MCF 10A (cell line): Measurements from ENCODE around the gene GAPVD1. TPM values are rescaled to one million over a fixed set of nuclear protein-coding genes. Genes with fewer than 3 reads are reported as not detected.

Source experiments
- BruUV-seq: library from RNA; stranded (reverse); fragments of 400-500 nt; replicated peaks from 2 replicates; lab custom pipeline; 2021; lab: Mats Ljungman, UMichigan
- CTCF ChIA-PET: fragments of 300-600 bp; sonication (Branson Sonifier 250); formaldehyde crosslinking; extraction: SDS; loops from one replicate; lab custom pipeline; 2021; ENCODE audit warnings: antibody characterized with exemption, inconsistent platforms; lab: Yijun Ruan, JAX
- POLR2A ChIA-PET: fragments of 300-600, 350-650 bp; sonication (Branson Sonifier 250); formaldehyde crosslinking; extraction: SDS; loops from one replicate; lab custom pipeline; 2020; ENCODE audit warnings: antibody characterized with exemption, inconsistent platforms; lab: Yijun Ruan, JAX
- DNase-seq: peaks from one replicate; pipeline ENCODE4 v3.0.0-alpha.2; 2018; ENCODE audit not compliant: unreplicated experiment
- H3K27ac Mint-ChIP-seq: one replicate; pipeline ENCODE4 v1.8.0; 2022; ENCODE audit warnings: mild to moderate bottlenecking, low read depth, mixed read lengths; ENCODE audit not compliant: unreplicated experiment
- H3K27me3 Mint-ChIP-seq: one replicate; pipeline ENCODE4 v1.8.0; 2022; ENCODE audit warnings: mixed read lengths; ENCODE audit not compliant: insufficient read depth, unreplicated experiment
- H3K36me3 Mint-ChIP-seq: one replicate; pipeline ENCODE4 v1.8.0; 2022; ENCODE audit warnings: mild to moderate bottlenecking, moderate library complexity, mixed read lengths; ENCODE audit not compliant: insufficient read depth, unreplicated experiment
- H3K4me1 Mint-ChIP-seq: one replicate; pipeline ENCODE4 v1.8.0; 2022; ENCODE audit warnings: mixed read lengths; ENCODE audit not compliant: insufficient read depth, unreplicated experiment
- H3K4me3 Mint-ChIP-seq: one replicate; pipeline ENCODE4 v1.8.0; 2022; ENCODE audit warnings: mild to moderate bottlenecking, moderate library complexity, mixed read lengths; ENCODE audit not compliant: unreplicated experiment
- H3K9me3 Mint-ChIP-seq: one replicate; pipeline ENCODE4 v1.8.0; 2022; ENCODE audit warnings: mixed read lengths; ENCODE audit not compliant: unreplicated experiment
- intact Hi-C: fragments of 100-400 bp; cut with micrococcal nuclease; formaldehyde crosslinking; loops from 2 replicates; pipeline ENCODE4 v1.14.1; 2022
- total RNA-seq: library from RNA; stranded (reverse); gene quantifications from 2 replicates; pipeline ENCODE4 v1.2.3, GENCODE V29; 2022
- TF ChIP-seq, protein P1 (sequence below): fragments of 200-600 bp; IDR thresholded peaks from one replicate; pipeline ENCODE4 v1.8.0; 2022; ENCODE audit warnings: antibody characterized with exemption, mild to moderate bottlenecking; ENCODE audit not compliant: unreplicated experiment

GAPVD1 gene
- total RNA-seq, 1 experiment from 2014 or later, result 46.2 TPM

GRCh38 chr9:125413579-125413978, 152.0 kb downstream of the GAPVD1 start:
- ChIA-PET CTCF (no interaction called here), POLR2A (no interaction called here)
- intact Hi-C loops, result no loop called here
- H3K4me1 Mint-ChIP-seq, result no peaks in the 10 kb centered on the region
- no peak overlapping the region for H3K27ac Mint-ChIP-seq
- H3K27me3 Mint-ChIP-seq, result peaks cover 14% of the 10 kb centered on the region
- TF ChIP-seq, protein P1, sequence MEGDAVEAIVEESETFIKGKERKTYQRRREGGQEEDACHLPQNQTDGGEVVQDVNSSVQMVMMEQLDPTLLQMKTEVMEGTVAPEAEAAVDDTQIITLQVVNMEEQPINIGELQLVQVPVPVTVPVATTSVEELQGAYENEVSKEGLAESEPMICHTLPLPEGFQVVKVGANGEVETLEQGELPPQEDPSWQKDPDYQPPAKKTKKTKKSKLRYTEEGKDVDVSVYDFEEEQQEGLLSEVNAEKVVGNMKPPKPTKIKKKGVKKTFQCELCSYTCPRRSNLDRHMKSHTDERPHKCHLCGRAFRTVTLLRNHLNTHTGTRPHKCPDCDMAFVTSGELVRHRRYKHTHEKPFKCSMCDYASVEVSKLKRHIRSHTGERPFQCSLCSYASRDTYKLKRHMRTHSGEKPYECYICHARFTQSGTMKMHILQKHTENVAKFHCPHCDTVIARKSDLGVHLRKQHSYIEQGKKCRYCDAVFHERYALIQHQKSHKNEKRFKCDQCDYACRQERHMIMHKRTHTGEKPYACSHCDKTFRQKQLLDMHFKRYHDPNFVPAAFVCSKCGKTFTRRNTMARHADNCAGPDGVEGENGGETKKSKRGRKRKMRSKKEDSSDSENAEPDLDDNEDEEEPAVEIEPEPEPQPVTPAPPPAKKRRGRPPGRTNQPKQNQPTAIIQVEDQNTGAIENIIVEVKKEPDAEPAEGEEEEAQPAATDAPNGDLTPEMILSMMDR, result no peak
- H3K36me3 Mint-ChIP-seq, result peaks cover 18% of the 10 kb centered on the region
- no peak overlapping the region for H3K4me3 Mint-ChIP-seq
- H3K9me3 Mint-ChIP-seq, result no peaks in the 10 kb centered on the region
- DNase-seq, result no peak
- BruUV-seq, result no TSS peak

DNA sequence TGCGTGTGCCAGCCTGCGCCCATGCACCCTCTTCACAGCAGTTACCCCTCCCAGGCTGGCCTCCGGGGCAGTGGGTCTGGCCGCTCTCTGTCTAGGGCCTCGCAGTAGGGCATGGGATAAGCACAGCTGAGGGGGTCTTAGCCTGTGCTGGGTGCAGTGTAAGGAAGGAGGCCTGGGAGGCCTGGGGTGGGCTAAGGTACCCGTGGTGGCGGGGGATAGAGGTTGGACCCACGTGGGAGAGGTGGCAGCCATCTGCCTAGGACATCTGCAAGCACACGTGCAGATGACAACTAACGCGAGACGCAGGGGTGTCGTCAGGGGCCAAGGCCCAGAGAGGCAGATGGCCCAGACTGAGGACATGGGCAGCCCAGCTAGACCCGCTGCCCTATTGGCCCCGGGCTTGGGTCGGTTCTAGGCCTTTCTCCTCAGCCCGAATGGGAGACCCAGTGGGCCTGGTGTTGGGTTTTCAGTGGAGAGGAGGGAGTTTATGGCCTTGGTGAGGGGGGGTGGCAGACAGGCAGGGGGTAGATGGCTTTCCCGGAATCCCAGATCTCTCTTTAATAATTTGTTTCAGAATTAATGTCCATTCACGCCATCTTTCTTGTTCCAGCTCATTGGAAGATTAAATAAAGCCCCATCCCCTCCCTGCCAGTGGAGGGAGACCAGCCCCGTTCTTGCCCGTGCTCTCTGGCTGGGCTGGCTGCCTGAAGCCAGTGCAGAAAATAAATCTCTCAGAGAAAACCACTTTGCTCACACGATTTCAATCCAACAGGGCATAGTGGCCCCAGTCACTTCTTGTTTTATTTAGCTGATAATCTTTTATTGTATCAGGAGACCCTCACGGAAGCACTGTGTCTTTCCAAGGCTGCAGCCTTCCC, 154.2 kb downstream of the GAPVD1 start:
- POLR2A ChIA-PET, result no interaction called here
- Mint-ChIP-seq H3K4me3 (no peak overlapping the region), H3K9me3 (no peaks in the 10 kb centered on the region), H3K27ac (no peak overlapping the region), H3K4me1 (no peaks in the 10 kb centered on the region), H3K27me3 (no peaks in the 10 kb centered on the region), H3K36me3 (peaks cover 12% of the 10 kb centered on the region)
- TF ChIP-seq, protein P1, result no peak
- no peak for DNase-seq
- CTCF ChIA-PET, result interaction anchor here (1.7 to 1.9 kb wide), 2 partner anchors 8 to 980 kb away, joined by 6 to 7 read pairs; no protein-coding TSS in a partner anchor
- BruUV-seq, result no TSS peak
- intact Hi-C loops, result no loop called here

- Mint-ChIP-seq H3K27me3 (no peaks in the 10 kb centered on the region), H3K9me3 (no peaks in the 10 kb centered on the region), H3K27ac (no peak overlapping the region), H3K36me3 (peaks cover 6% of the 10 kb centered on the region), H3K4me3 (no peak overlapping the region), H3K4me1 (no peaks in the 10 kb centered on the region)
- intact Hi-C loops, result no loop called here
- BruUV-seq, result no TSS peak
- POLR2A ChIA-PET, result no interaction called here
- TF ChIP-seq, protein P1, result no peak
- CTCF ChIA-PET, result interaction anchor here (0.7 to 1.9 kb wide), 2 partner anchors 9 to 33 kb away, joined by 5 to 7 read pairs; no protein-coding TSS in a partner anchor
- DNase-seq, result no peak
These were observed 154.9 kb downstream of the GAPVD1 start for GRCh38 chr9:125416517-125416916.

Other genes starting within 250 kb of the GAPVD1 start
- gene SCAI, start 118.3 kb upstream of the GAPVD1 start, total RNA-seq, result 3.7 and 5.4 TPM in 2 replicates
- gene PPP6C, start 72.0 kb upstream of the GAPVD1 start, total RNA-seq, result 40.7 and 41.7 TPM in 2 replicates
- gene RABEPK, start 61.3 kb upstream of the GAPVD1 start, total RNA-seq, result 21.5 and 37.2 TPM in 2 replicates
- 1,165 and 1,788 TPM in 2 replicates for gene HSPA5, start 20.5 kb upstream of the GAPVD1 start, total RNA-seq